Esophagus squamous epithelium (tissue), 5 donors: ENCODE data around the gene AMELY. TPM values are rescaled to one million over a fixed set of nuclear protein-coding genes. Genes with fewer than 3 reads are reported as not detected.
"Not testable (repeated sequence)": the region's sequence is repeated elsewhere in the genome, so short reads cannot be mapped to it uniquely, and the experiment has no call there.

Experiments
- DNase-seq: peaks from one replicate; lab custom pipeline; 2025; lab: John Stamatoyannopoulos, UW
- H3K27ac ChIP-seq, 4 donors: fragments of 200-600 bp; sonication (generic); one replicate each; pipeline ENCODE4 v1.5.1; 2016 to 2019; ENCODE audit warnings: mild to moderate bottlenecking in 1 of 4
- H3K27me3 ChIP-seq, 4 donors: fragments of 200-600 bp; sonication (generic); 1 replicate in 3 of 4; 2 replicates in 1 of 4; pipeline versions ENCODE4 v1.5.1 to v1.6.0; 2017 to 2021; ENCODE audit warnings: antibody characterized with exemption in 1 of 4
- H3K36me3 ChIP-seq, 3 donors: fragments of 200-600 bp; sonication (generic); one replicate each; pipeline ENCODE4 v1.5.1; 2016 to 2019
- H3K4me1 ChIP-seq, 3 donors: fragments of 200-600 bp; sonication (generic); one replicate each; pipeline ENCODE4 v1.5.1; 2017 to 2019
- H3K4me3 ChIP-seq, 4 donors: fragments of 200-600 bp; sonication (generic); 1 replicate in 3 of 4; 2 replicates in 1 of 4; pipeline ENCODE4 v1.5.1; 2016 to 2019; ENCODE audit warnings: mild to moderate bottlenecking in 2 of 4, moderate library complexity in 1 of 4
- H3K9me3 ChIP-seq, 3 donors: fragments of 200-600 bp; sonication (generic); one replicate each; pipeline ENCODE4 v1.5.1; 2016 to 2019
- CTCF ChIP-seq, 6 experiments: fragments of 450-650 bp in 4 of 6; fragments of 200-600 bp in 2 of 6; sonication (generic) in 2 of 6; IDR thresholded peaks; one replicate each; pipeline ENCODE4 v1.5.1; 2016 to 2019; ENCODE audit warnings: antibody characterized with exemption in 6 of 6, mild to moderate bottlenecking in 4 of 6, moderate library complexity in 4 of 6
- POLR2A ChIP-seq, 4 donors: fragments of 450-650 bp; IDR thresholded peaks; one replicate each; pipeline ENCODE4 v1.6.1; 2017; ENCODE audit warnings: antibody characterized with exemption in 4 of 4, mild to moderate bottlenecking in 4 of 4, moderate library complexity in 3 of 4
- WGBS, 2 donors: methylation state at CpG; one replicate each; pipeline ENCODE4 v1.1.5; 2018; 5-methylcytosine and 5-hydroxymethylcytosine counted together
- intact Hi-C: fragments of 100-400 bp; cut with DNase I; formaldehyde crosslinking; loops from one replicate; pipeline ENCODE4 v1.15.0; 2022
- total RNA-seq, 4 donors: library from RNA; depleted of rRNA; stranded (reverse); fragments of >200 nt; gene quantifications; one replicate each; pipeline ENCODE4 v1.1.0, GENCODE V29; 2016
- donor health status: DM: yes; HTN: yes; CAD: no.

Gene AMELY
- total RNA-seq, 4 donors from 2014 or later = not detected

GRCh38 chrY:6895236-6895635 lies 16.3 kb downstream of the AMELY start:
- Histone ChIP-seq H3K27me3 (no peaks in the 10 kb centered on the region), H3K36me3 (no peaks in the 10 kb centered on the region), H3K9me3 (no peaks in the 10 kb centered on the region), H3K4me1 (no peaks in the 10 kb centered on the region), H3K27ac (no peak overlapping the region), H3K4me3 (no peak overlapping the region)
- intact Hi-C loops = no loop called here
- DNase-seq = no peak
- WGBS, 2 donors = 50% methylated on average over 1 of the region's 1 CpG; no CpG with 5 or more reads in 1 of the 2 donors
- TF ChIP-seq POLR2A (IDR thresholded peaks at IDR 0.05) = no peak
- TF ChIP-seq CTCF (IDR thresholded peaks at IDR 0.05) = no peak

- TF ChIP-seq CTCF (IDR thresholded peaks at IDR 0.05) (no peak), POLR2A (IDR thresholded peaks at IDR 0.05) (no peak)
- intact Hi-C loops = no loop called here
- WGBS, 2 donors = 75% methylated on average over 2 of the region's 3 CpGs; no CpG with 5 or more reads in 1 of the 2 donors
- Histone ChIP-seq H3K36me3 (no peaks in the 10 kb centered on the region), H3K27me3 (no peaks in the 10 kb centered on the region), H3K4me1 (no peaks in the 10 kb centered on the region), H3K27ac (no peak overlapping the region), H3K4me3 (no peak overlapping the region), H3K9me3 (no peaks in the 10 kb centered on the region)
- DNase-seq = no peak
Measured at GRCh38 chrY:6894496-6894895, 17.1 kb downstream of the AMELY start.

- H3K27ac ChIP-seq = no peak overlapping the region
- no peaks in the 10 kb centered on the region for H3K4me1 ChIP-seq
- TF ChIP-seq CTCF (IDR thresholded peaks at IDR 0.05) (no peak), POLR2A (IDR thresholded peaks at IDR 0.05) (no peak)
- intact Hi-C loops = no loop called here
- no peak overlapping the region for H3K4me3 ChIP-seq
- WGBS, 2 donors = 83% methylated on average over 1 of the region's 2 CpGs; no CpG with 5 or more reads in 1 of the 2 donors
- no peaks in the 10 kb centered on the region for H3K9me3 ChIP-seq
- H3K27me3 ChIP-seq = no peaks in the 10 kb centered on the region
- no peaks in the 10 kb centered on the region for H3K36me3 ChIP-seq
- no peak for DNase-seq
Measured at GRCh38 chrY:6849384-6849783, 62.2 kb downstream of the AMELY start.

GRCh38 chrY:6842650-6843049 lies 68.9 kb downstream of the AMELY start:
- H3K27ac ChIP-seq, H3K4me3 ChIP-seq, H3K4me1 ChIP-seq, H3K27me3 ChIP-seq, DNase-seq, H3K9me3 ChIP-seq, H3K36me3 ChIP-seq, intact Hi-C loops: not testable (repeated sequence)
- 44% methylated on average over 1 of the region's 2 CpGs; no CpG with 5 or more reads in 1 of the 2 donors for WGBS, 2 donors

Other genes starting within 250 kb of the AMELY start
- 1 to 10 TPM in 2 of 4 donors, not detected in 2; 1.3 to 1.5 TPM for gene TBL1Y, start 1.1 kb downstream of the AMELY start, total RNA-seq